Hepatocyte (in vitro differentiated cells): ENCODE data around the gene PKN1. TPM values are rescaled to one million over a fixed set of nuclear protein-coding genes. Genes with fewer than 3 reads are reported as not detected.
"Not testable (repeated sequence)": the region's sequence is repeated elsewhere in the genome, so short reads cannot be mapped to it uniquely, and the experiment has no call there.

Source experiments
- DNase-seq: peaks from one replicate; pipeline ENCODE4 v3.0.0-alpha.2; 2016; ENCODE audit warnings: low spot score
- H2AFZ ChIP-seq: fragments of 200-600 bp; sonication (generic); 2 replicates; pipeline ENCODE4 v1.6.0; 2016; ENCODE audit warnings: antibody characterized with exemption, mild to moderate bottlenecking
- H3K27ac ChIP-seq: fragments of 200-600 bp; sonication (generic); 2 replicates; pipeline ENCODE4 v1.5.1; 2016; ENCODE audit warnings: mild to moderate bottlenecking
- H3K27me3 ChIP-seq: fragments of 200-600 bp; sonication (generic); 2 replicates; pipeline ENCODE4 v1.6.1; 2016
- H3K36me3 ChIP-seq: fragments of 200-600 bp; sonication (generic); replicated peaks from 2 replicates; pipeline ENCODE4 v1.5.1; 2016; ENCODE audit warnings: low read depth; ENCODE audit not compliant: insufficient read depth
- H3K4me1 ChIP-seq: fragments of 200-600 bp; sonication (generic); 2 replicates; pipeline ENCODE4 v1.5.1; 2016; ENCODE audit warnings: mild to moderate bottlenecking, moderate library complexity; ENCODE audit not compliant: insufficient read depth
- H3K4me2 ChIP-seq: fragments of 200-600 bp; sonication (generic); 2 replicates; pipeline ENCODE4 v1.6.0; 2016
- H3K4me3 ChIP-seq: fragments of 200-600 bp; sonication (generic); 2 replicates; pipeline ENCODE4 v1.5.1; 2016; ENCODE audit warnings: mild to moderate bottlenecking
- H3K79me2 ChIP-seq: fragments of 200-600 bp; sonication (generic); 2 replicates; pipeline ENCODE4 v1.6.0; 2017; ENCODE audit warnings: mild to moderate bottlenecking
- H3K9me2 ChIP-seq: fragments of 200-600 bp; sonication (generic); replicated peaks from 2 replicates; pipeline ENCODE4 v1.6.0; 2017; ENCODE audit warnings: mild to moderate bottlenecking; ENCODE audit not compliant: insufficient read depth
- H3K9me3 ChIP-seq: fragments of 200-600 bp; sonication (generic); 2 replicates; pipeline ENCODE4 v1.5.1; 2016; ENCODE audit warnings: low read depth, mild to moderate bottlenecking
- H4K20me1 ChIP-seq: fragments of 200-600 bp; sonication (generic); 2 replicates; pipeline ENCODE4 v1.6.0; 2016; ENCODE audit warnings: mild to moderate bottlenecking; ENCODE audit not compliant: insufficient read depth, poor library complexity, severe bottlenecking
- CTCF ChIP-seq: fragments of 200-600 bp; sonication (generic); IDR thresholded peaks from 2 replicates; pipeline ENCODE4 v1.5.1; 2016; ENCODE audit warnings: antibody characterized with exemption, mild to moderate bottlenecking; ENCODE audit not compliant: poor library complexity
- EZH2 ChIP-seq: fragments of 200-600 bp; sonication (generic); IDR thresholded peaks from 2 replicates; pipeline ENCODE4 v1.6.1; 2016; ENCODE audit warnings: antibody characterized with exemption, mild to moderate bottlenecking, borderline replicate concordance
- EZH2phosphoT487 ChIP-seq: fragments of 200-600 bp; sonication (generic); IDR thresholded peaks from one replicate; pipeline ENCODE4 v1.6.1; 2018; ENCODE audit warnings: antibody characterized with exemption, mild to moderate bottlenecking, low read depth, moderate library complexity; ENCODE audit not compliant: unreplicated experiment, severe bottlenecking
- WGBS: methylation state at CpG from one replicate; pipeline ENCODE4 v1.1.6; 2016; ENCODE audit warnings: low lambda C conversion rate; ENCODE audit errors: missing lambda C conversion rate; 5-methylcytosine and 5-hydroxymethylcytosine counted together
- polyA plus RNA-seq: library from polyadenylated mRNA; unstranded; fragments of >200 nt; fragmentation: Nextera tagmentation; extraction: Ambion mirVana; gene quantifications from 2 replicates; pipeline ENCODE4 v1.2.1, GENCODE V29; 2016
- total RNA-seq: library from RNA; depleted of rRNA; stranded (reverse); fragments of >200 nt; gene quantifications from 2 replicates; pipeline ENCODE4 v1.2.3, GENCODE V29; 2014

Gene PKN1
- total and polyA plus RNA-seq, 2 experiments from 2014 or later = 57.4 to 83.3 TPM

- Histone ChIP-seq H3K27me3 (no peaks in the 10 kb centered on the region), H2AFZ (no peak overlapping the region), H3K4me2 (no peak overlapping the region), H3K27ac (no peak overlapping the region), H3K9me3 (no peaks in the 10 kb centered on the region), H3K4me3 (no peak overlapping the region), H4K20me1 (no peaks in the 10 kb centered on the region), H3K9me2 (no peaks in the 10 kb centered on the region), H3K79me2 (no peaks in the 10 kb centered on the region), H3K4me1 (no peaks in the 10 kb centered on the region), H3K36me3 (no peaks in the 10 kb centered on the region)
- TF ChIP-seq EZH2phosphoT487 (no peak), CTCF (no peak), EZH2 (no peak)
- no peak for DNase-seq
- WGBS = 89% methylated on average over 2 of the region's 2 CpGs
Observed at GRCh38 chr19:14460935-14461334, 27.8 kb downstream of the PKN1 start.

- not testable (repeated sequence) for H3K4me1 ChIP-seq, H3K27ac ChIP-seq, H3K4me3 ChIP-seq, H2AFZ ChIP-seq, H3K4me2 ChIP-seq, DNase-seq, H3K27me3 ChIP-seq, H3K79me2 ChIP-seq, H3K9me3 ChIP-seq, H4K20me1 ChIP-seq, H3K36me3 ChIP-seq, H3K9me2 ChIP-seq
- WGBS = 96% methylated on average over 7 of the region's 7 CpGs
Observed at GRCh38 chr19:14462401-14462800, 29.3 kb downstream of the PKN1 start.

GRCh38 chr19:14463747-14464146 lies 30.6 kb downstream of the PKN1 start:
- Histone ChIP-seq H3K9me3 (no peaks in the 10 kb centered on the region), H3K27ac (no peak overlapping the region), H3K4me2 (no peak overlapping the region), H3K27me3 (no peaks in the 10 kb centered on the region), H3K36me3 (no peaks in the 10 kb centered on the region), H3K4me3 (no peak overlapping the region), H2AFZ (no peak overlapping the region), H3K4me1 (no peaks in the 10 kb centered on the region), H3K79me2 (no peaks in the 10 kb centered on the region), H4K20me1 (no peaks in the 10 kb centered on the region), H3K9me2 (no peaks in the 10 kb centered on the region)
- TF ChIP-seq CTCF (no peak), EZH2phosphoT487 (no peak)
- no peak for DNase-seq
- 97% methylated on average over 21 of the region's 21 CpGs for WGBS

- H3K9me2 ChIP-seq = no peaks in the 10 kb centered on the region
- no peak for DNase-seq
- TF ChIP-seq EZH2 = no peak
- TF ChIP-seq CTCF = no peak
- TF ChIP-seq EZH2phosphoT487 = no peak
- H3K27ac ChIP-seq = no peak overlapping the region
- H3K4me3 ChIP-seq = no peak overlapping the region
- WGBS = 92% methylated on average over 10 of the region's 12 CpGs
- H4K20me1 ChIP-seq = no peaks in the 10 kb centered on the region
- no peak overlapping the region for H3K4me2 ChIP-seq
- no peaks in the 10 kb centered on the region for H3K27me3 ChIP-seq
- peaks cover 6% of the 10 kb centered on the region for H3K4me1 ChIP-seq
- H2AFZ ChIP-seq = no peak overlapping the region
- H3K9me3 ChIP-seq = no peaks in the 10 kb centered on the region
- no peaks in the 10 kb centered on the region for H3K79me2 ChIP-seq
- H3K36me3 ChIP-seq = no peaks in the 10 kb centered on the region
Observed at GRCh38 chr19:14467391-14467790, 34.3 kb downstream of the PKN1 start.
